Smooth muscle cell of the brain vasculature (primary cell): ENCODE results near the gene MRPL20.
"Not testable (repeated sequence)": the region's sequence is repeated elsewhere in the genome, so short reads cannot be mapped to it uniquely, and the experiment has no call there.

Experiments
- DNase-seq: peaks from one replicate; pipeline ENCODE4 v3.0.0-alpha.2; 2012; ENCODE audit warnings: low read depth, low spot score

The MRPL20 gene

GRCh38 chr1:1426496-1427105 lies 19.5 kb upstream of the MRPL20 start:
- no peak for DNase-seq

- DNase-seq = no peak
Observed at GRCh38 chr1:1425753-1426495, 18.8 kb upstream of the MRPL20 start.

GRCh38 chr1:1425426-1425752 lies 18.3 kb upstream of the MRPL20 start:
- no peak for DNase-seq

GRCh38 chr1:1424707-1425106 lies 17.6 kb upstream of the MRPL20 start:
- DNase-seq = no peak

GRCh38 chr1:1423245-1423597 lies 16.1 kb upstream of the MRPL20 start:
- no peak for DNase-seq

GRCh38 chr1:1422465-1423244 lies 15.6 kb upstream of the MRPL20 start:
- no peak for DNase-seq

- no peak for DNase-seq
Observed at GRCh38 chr1:1421907-1422464, 14.9 kb upstream of the MRPL20 start.

GRCh38 chr1:1421147-1421906 lies 14.2 kb upstream of the MRPL20 start, which contains the start of gene ANKRD65:
TSS of gene ANKRD65 (minus strand) at chr1:1421276. CDS start at chr1:1421005, 271 bp downstream.
- no peak for DNase-seq

GRCh38 chr1:1420654-1421141 lies 13.6 kb upstream of the MRPL20 start:
- no peak for DNase-seq

- no peak for DNase-seq
Observed at GRCh38 chr1:1419813-1420653, 12.9 kb upstream of the MRPL20 start.

- no peak for DNase-seq
Observed at GRCh38 chr1:1419363-1419812, 12.3 kb upstream of the MRPL20 start.

- DNase-seq = no peak
Observed at GRCh38 chr1:1418464-1419362, 11.6 kb upstream of the MRPL20 start.

- DNase-seq = not testable (repeated sequence)
Observed at GRCh38 chr1:1417825-1418463, 10.9 kb upstream of the MRPL20 start.

- not testable (repeated sequence) for DNase-seq
Observed at GRCh38 chr1:1417396-1417795, 10.3 kb upstream of the MRPL20 start.

GRCh38 chr1:1415751-1416150 lies 8.7 kb upstream of the MRPL20 start:
- DNase-seq = no peak

GRCh38 chr1:1412311-1412902 lies 5.3 kb upstream of the MRPL20 start:
- DNase-seq = not testable (repeated sequence)

- no peak for DNase-seq
Observed at GRCh38 chr1:1411626-1412025, 4.5 kb upstream of the MRPL20 start.

GRCh38 chr1:1410238-1410637 lies 3.1 kb upstream of the MRPL20 start:
- not testable (repeated sequence) for DNase-seq
